H9 (cell line): ENCODE results near the gene RPLP2. TPM values are rescaled to one million over a fixed set of nuclear protein-coding genes. Genes with fewer than 3 reads are reported as not detected.

Source experiments
- DNase-seq: peaks from one replicate; pipeline ENCODE4 v3.0.0-alpha.2; 2017
- H2AFZ ChIP-seq: one replicate; pipeline ENCODE4 v1.6.1; 2013; ENCODE audit warnings: mild to moderate bottlenecking, low read length, control low read depth, moderate library complexity
- H2AK5ac ChIP-seq: 2 replicates; pipeline ENCODE4 v1.6.1; 2013; ENCODE audit warnings: low read length, control low read depth, mixed read lengths; ENCODE audit not compliant: insufficient read length
- H2BK120ac ChIP-seq: one replicate; pipeline ENCODE4 v1.6.1; 2013; ENCODE audit warnings: low read depth, mild to moderate bottlenecking, low read length, control low read depth, inconsistent platforms; ENCODE audit not compliant: poor library complexity, severe bottlenecking
- H2BK12ac ChIP-seq: 2 replicates; pipeline ENCODE4 v1.6.1; 2013; ENCODE audit warnings: low read length, control low read depth, mixed read lengths, low read depth; ENCODE audit not compliant: insufficient read length
- H2BK15ac ChIP-seq: 2 replicates; pipeline ENCODE4 v1.6.1; 2013; ENCODE audit warnings: low read depth, low read length, control low read depth
- H2BK20ac ChIP-seq: one replicate; pipeline ENCODE4 v1.6.1; 2013; ENCODE audit warnings: low read depth, mild to moderate bottlenecking, low read length, control low read depth, inconsistent platforms; ENCODE audit not compliant: poor library complexity, severe bottlenecking
- H2BK5ac ChIP-seq: 2 replicates; pipeline ENCODE4 v1.6.1; 2013; ENCODE audit warnings: low read length, control low read depth, mixed read lengths; ENCODE audit not compliant: insufficient read length
- H3K14ac ChIP-seq: 2 replicates; pipeline ENCODE4 v1.6.1; 2013; ENCODE audit warnings: low read length, control low read depth; ENCODE audit not compliant: insufficient read depth
- H3K18ac ChIP-seq: 2 replicates; pipeline ENCODE4 v1.6.1; 2013; ENCODE audit warnings: low read depth, mild to moderate bottlenecking, mixed read lengths, low read length, control low read depth; ENCODE audit not compliant: insufficient read length
- H3K23ac ChIP-seq: 2 replicates; pipeline ENCODE4 v1.6.1; 2013; ENCODE audit warnings: low read length, control low read depth, mixed read lengths, low read depth; ENCODE audit not compliant: insufficient read length
- H3K23me2 ChIP-seq: 2 replicates; pipeline ENCODE4 v1.6.1; 2013; ENCODE audit warnings: low read depth, mild to moderate bottlenecking, mixed read lengths, low read length, control low read depth; ENCODE audit not compliant: insufficient read length, poor library complexity, severe bottlenecking
- H3K27ac ChIP-seq: 2 replicates; pipeline ENCODE4 v1.5.1; 2013; ENCODE audit warnings: low read length, control low read depth, mixed read lengths, low read depth; ENCODE audit not compliant: insufficient read length
- H3K27me3 ChIP-seq: 2 replicates; pipeline ENCODE4 v1.6.1; 2013; ENCODE audit warnings: low read length, control low read depth, inconsistent platforms; ENCODE audit not compliant: insufficient read depth
- H3K4ac ChIP-seq: 2 replicates; pipeline ENCODE4 v1.6.1; 2013; ENCODE audit warnings: low read depth, mild to moderate bottlenecking, control low read depth, inconsistent platforms, low read length, moderate library complexity
- H3K4me1 ChIP-seq: 2 replicates; pipeline ENCODE4 v1.6.1; 2013; ENCODE audit warnings: low read length, control low read depth, inconsistent platforms; ENCODE audit not compliant: insufficient read depth
- H3K4me2 ChIP-seq: 2 replicates; pipeline ENCODE4 v1.6.1; 2013; ENCODE audit warnings: low read length, control low read depth, mixed read lengths; ENCODE audit not compliant: insufficient read length, insufficient read depth
- H3K56ac ChIP-seq: 2 replicates; pipeline ENCODE4 v1.6.1; 2013; ENCODE audit warnings: low read depth, mild to moderate bottlenecking, mixed read lengths, low read length, control low read depth; ENCODE audit not compliant: insufficient read length
- H3K79me1 ChIP-seq: 2 replicates; pipeline ENCODE4 v1.6.1; 2013; ENCODE audit warnings: low read depth, mild to moderate bottlenecking, moderate library complexity, low read length, control low read depth, inconsistent platforms; ENCODE audit not compliant: insufficient read depth, poor library complexity, severe bottlenecking
- H3K79me2 ChIP-seq: 2 replicates; pipeline ENCODE4 v1.6.1; 2013; ENCODE audit warnings: low read length, control low read depth, inconsistent platforms; ENCODE audit not compliant: insufficient read depth
- H3K9ac ChIP-seq: 2 replicates; pipeline ENCODE4 v1.6.1; 2013; ENCODE audit warnings: low read length, control low read depth, mixed read lengths; ENCODE audit not compliant: insufficient read length; ENCODE audit errors: extremely low read depth
- H3K9me3 ChIP-seq: one replicate; pipeline ENCODE4 v1.6.1; 2013; ENCODE audit warnings: low read depth, low read length, inconsistent platforms; ENCODE audit not compliant: control insufficient read depth
- H3T11ph ChIP-seq: one replicate; pipeline ENCODE4 v1.6.1; 2013; ENCODE audit warnings: mild to moderate bottlenecking, low read length, control low read depth, inconsistent platforms
- H4K20me1 ChIP-seq: one replicate; pipeline ENCODE4 v1.6.1; 2013; ENCODE audit not compliant: control insufficient read depth, insufficient read length, insufficient read depth
- H4K5ac ChIP-seq: 2 replicates; pipeline ENCODE4 v1.6.1; 2013; ENCODE audit warnings: low read depth, mild to moderate bottlenecking, mixed read lengths, low read length, control low read depth; ENCODE audit not compliant: insufficient read length
- H4K8ac ChIP-seq: replicated peaks from 2 replicates; pipeline ENCODE4 v1.6.1; 2013; ENCODE audit warnings: low read length, control low read depth, mixed read lengths, low read depth; ENCODE audit not compliant: insufficient read length
- H4K91ac ChIP-seq: 2 replicates; pipeline ENCODE4 v1.6.1; 2013; ENCODE audit warnings: low read depth, mild to moderate bottlenecking, moderate library complexity, mixed read lengths, low read length, control low read depth; ENCODE audit not compliant: insufficient read length
- H3K27ac Mint-ChIP-seq, 3 experiments: 2 replicates in 2 of 3; 3 replicates in 1 of 3; pipeline ENCODE4 v1.8.0; 2020 to 2021; ENCODE audit warnings: mixed read lengths in 3 of 3, mild to moderate bottlenecking in 1 of 3, moderate library complexity in 1 of 3
- H3K27me3 Mint-ChIP-seq: 2 replicates; pipeline ENCODE4 v1.8.0; 2021; ENCODE audit warnings: low read depth, mild to moderate bottlenecking, moderate library complexity, mixed read lengths
- H3K36me3 Mint-ChIP-seq, 3 experiments: 2 replicates in 2 of 3; 3 replicates in 1 of 3; pipeline ENCODE4 v1.8.0; 2020 to 2021; ENCODE audit warnings: low read depth in 3 of 3, mixed read lengths in 3 of 3; ENCODE audit not compliant: insufficient read depth in 1 of 3
- H3K4me1 Mint-ChIP-seq, 2 experiments: 2 replicates each; pipeline ENCODE4 v1.8.0; 2020; ENCODE audit warnings: mixed read lengths in 2 of 2
- H3K4me3 Mint-ChIP-seq, 2 experiments: 2 replicates in 1 of 2; 3 replicates in 1 of 2; pipeline ENCODE4 v1.8.0; 2020 to 2021; ENCODE audit warnings: mild to moderate bottlenecking in 2 of 2, mixed read lengths in 2 of 2, moderate library complexity in 1 of 2
- H3K9me3 Mint-ChIP-seq, 2 experiments: 2 replicates in 1 of 2; 3 replicates in 1 of 2; pipeline ENCODE4 v1.8.0; 2020; ENCODE audit warnings: mild to moderate bottlenecking in 2 of 2, mixed read lengths in 2 of 2, moderate library complexity in 1 of 2
- WGBS: extraction: QIAGEN DNeasy Blood & Tissue Kit; methylation state at CpG from one replicate; pipeline ENCODE4 v1.1.7; 2013; ENCODE audit warnings: missing lambda C conversion rate, low lambda C conversion rate, mixed read lengths; ENCODE audit not compliant: insufficient read length; ENCODE audit errors: extremely low coverage; 5-methylcytosine and 5-hydroxymethylcytosine counted together
- total RNA-seq: library from RNA; stranded (reverse); gene quantifications from 2 replicates; pipeline ENCODE4 v1.2.1, GENCODE V29; 2021
- TF ChIP-seq, protein P1 (sequence below): fragments of 200-600 bp; sonication (generic); conservative IDR thresholded peaks from 3 replicates; pipeline ENCODE4 v1.8.0; 2021; ENCODE audit warnings: antibody characterized with exemption, mild to moderate bottlenecking

The RPLP2 gene
- total RNA-seq, 1 experiment from 2014 or later, result 2,138 TPM

GRCh38 chr11:837189-837989 lies 27.6 kb downstream of the RPLP2 start:
- Histone ChIP-seq H4K8ac (no peak overlapping the region), H4K5ac (no peak overlapping the region), H3K14ac (no peak overlapping the region), H2BK15ac (no peak overlapping the region), H3K27ac (no peak overlapping the region), H3K23ac (no peak overlapping the region), H3K56ac (no peak overlapping the region), H3K79me1 (peaks cover 2% of the 10 kb centered on the region), H2AK5ac (no peak overlapping the region), H3K4me1 (no peaks in the 10 kb centered on the region), H3K79me2 (no peaks in the 10 kb centered on the region; the same call in 1 of the 2 replicates), H2BK5ac (no peak overlapping the region), H2BK12ac (no peak overlapping the region), H3T11ph (no peak overlapping the region), H3K9ac (no peak overlapping the region), H3K27me3 (no peaks in the 10 kb centered on the region), H2BK120ac (no peak overlapping the region), H3K4ac (no peak overlapping the region), H2AFZ (no peak overlapping the region), H4K20me1 (no peaks in the 10 kb centered on the region), H3K23me2 (peaks cover 7% of the 10 kb centered on the region), H3K9me3 (no peaks in the 10 kb centered on the region), H3K18ac (no peak overlapping the region), H3K4me2 (no peak overlapping the region), H2BK20ac (no peak overlapping the region), H4K91ac (no peak overlapping the region)
- WGBS, result no CpG with 5 or more reads among the region's 22 CpGs
- Mint-ChIP-seq H3K27me3 (peaks cover under 1% of the 10 kb centered on the region; the same call in 1 of the 2 replicates), H3K27ac (no peak overlapping the region), H3K4me3 (no peak overlapping the region), H3K9me3 (no peaks in the 10 kb centered on the region), H3K36me3 (peaks cover 10 to 52% (median 46%) of the 10 kb centered on the region in 3 experiments; a peak in 6 of 7 replicates), H3K4me1 (peaks cover 16 to 28% of the 10 kb centered on the region in 2 experiments)
- no peak for DNase-seq
- TF ChIP-seq, protein P1, sequence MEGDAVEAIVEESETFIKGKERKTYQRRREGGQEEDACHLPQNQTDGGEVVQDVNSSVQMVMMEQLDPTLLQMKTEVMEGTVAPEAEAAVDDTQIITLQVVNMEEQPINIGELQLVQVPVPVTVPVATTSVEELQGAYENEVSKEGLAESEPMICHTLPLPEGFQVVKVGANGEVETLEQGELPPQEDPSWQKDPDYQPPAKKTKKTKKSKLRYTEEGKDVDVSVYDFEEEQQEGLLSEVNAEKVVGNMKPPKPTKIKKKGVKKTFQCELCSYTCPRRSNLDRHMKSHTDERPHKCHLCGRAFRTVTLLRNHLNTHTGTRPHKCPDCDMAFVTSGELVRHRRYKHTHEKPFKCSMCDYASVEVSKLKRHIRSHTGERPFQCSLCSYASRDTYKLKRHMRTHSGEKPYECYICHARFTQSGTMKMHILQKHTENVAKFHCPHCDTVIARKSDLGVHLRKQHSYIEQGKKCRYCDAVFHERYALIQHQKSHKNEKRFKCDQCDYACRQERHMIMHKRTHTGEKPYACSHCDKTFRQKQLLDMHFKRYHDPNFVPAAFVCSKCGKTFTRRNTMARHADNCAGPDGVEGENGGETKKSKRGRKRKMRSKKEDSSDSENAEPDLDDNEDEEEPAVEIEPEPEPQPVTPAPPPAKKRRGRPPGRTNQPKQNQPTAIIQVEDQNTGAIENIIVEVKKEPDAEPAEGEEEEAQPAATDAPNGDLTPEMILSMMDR, result no peak
